ENCODE measurements around the gene BNC2. TPM values are rescaled to one million over a fixed set of nuclear protein-coding genes. Genes with fewer than 3 reads are reported as not detected.
A peak's percentile ranks its signal among the peaks of the same experiment; 100 is the strongest.

BNC2 gene
- total and polyA plus RNA-seq, 4 donors: 0.96 to 23.2 (median 9.7) TPM

- H3K36me3 ChIP-seq (ENCODE audit: control insufficient read depth in 4 of 4, insufficient read depth in 4 of 4, low read length in 4 of 4): no peaks in the 10 kb centered on the region
- ATAC-seq (ENCODE audit: insufficient read depth, low FRiP score) (no peak), DNase-seq (no peak)
- peaks cover 0 to 9% (median 0%) of the 10 kb centered on the region in 5 donors for H3K4me1 ChIP-seq (ENCODE audit: control insufficient read depth in 5 of 5, insufficient read depth in 5 of 5, low read length in 5 of 5)
- no peak for TF ChIP-seq CTCF (IDR thresholded peaks at IDR 0.05; ENCODE audit: control extremely low read depth, extremely low read depth)
- no peak overlapping the region for H3K27ac ChIP-seq (ENCODE audit: low read depth in 1 of 2, low read length in 1 of 2)
- H3K27me3 ChIP-seq (ENCODE audit: control insufficient read depth in 3 of 3, insufficient read depth in 3 of 3, low read length in 2 of 3): peaks cover 0 to 3% (median 0%) of the 10 kb centered on the region in 3 donors
- H3K9ac ChIP-seq (ENCODE audit: insufficient read depth in 1 of 2, low read length in 2 of 2): no peak overlapping the region
- no peaks in the 10 kb centered on the region for H3K9me3 ChIP-seq (ENCODE audit: control insufficient read depth in 4 of 4, insufficient read depth in 3 of 4, low read length in 3 of 4)
- no peak overlapping the region for H3K4me3 ChIP-seq
Observed at GRCh38 chr9:16735001-16735400, 135.5 kb downstream of the BNC2 start.

- ATAC-seq (ENCODE audit: insufficient read depth, low FRiP score) (no peak), DNase-seq (no peak)
- Histone ChIP-seq H3K27me3 (ENCODE audit: control insufficient read depth in 3 of 3, insufficient read depth in 3 of 3, low read length in 2 of 3) (peaks cover 0 to 3% (median 0%) of the 10 kb centered on the region in 3 donors), H3K27ac (ENCODE audit: low read depth in 1 of 2, low read length in 1 of 2) (no peak overlapping the region), H3K4me3 (no peak overlapping the region), H3K36me3 (ENCODE audit: control insufficient read depth in 4 of 4, insufficient read depth in 4 of 4, low read length in 4 of 4) (no peaks in the 10 kb centered on the region), H3K4me1 (ENCODE audit: control insufficient read depth in 5 of 5, insufficient read depth in 5 of 5, low read length in 5 of 5) (peaks cover 0 to 29% (median 0%) of the 10 kb centered on the region in 5 donors), H3K9me3 (ENCODE audit: control insufficient read depth in 4 of 4, insufficient read depth in 3 of 4, low read length in 3 of 4) (no peaks in the 10 kb centered on the region), H3K9ac (ENCODE audit: insufficient read depth in 1 of 2, low read length in 2 of 2) (no peak overlapping the region)
- 77 to 81% methylated on average over 5 of the region's 5 CpGs for WGBS, 2 donors
- no peak for TF ChIP-seq CTCF (IDR thresholded peaks at IDR 0.05; ENCODE audit: control extremely low read depth, extremely low read depth)
Observed at GRCh38 chr9:16732546-16732945, 137.9 kb downstream of the BNC2 start.

GRCh38 chr9:16730162-16730561, 140.3 kb downstream of the BNC2 start:
- no peak for ATAC-seq (ENCODE audit: insufficient read depth, low FRiP score)
- peaks cover 0 to 11% (median 0%) of the 10 kb centered on the region in 3 donors for H3K27me3 ChIP-seq (ENCODE audit: control insufficient read depth in 3 of 3, insufficient read depth in 3 of 3, low read length in 2 of 3)
- no peaks in the 10 kb centered on the region for H3K9me3 ChIP-seq (ENCODE audit: control insufficient read depth in 4 of 4, insufficient read depth in 3 of 4, low read length in 3 of 4)
- H3K4me1 ChIP-seq (ENCODE audit: control insufficient read depth in 5 of 5, insufficient read depth in 5 of 5, low read length in 5 of 5): peaks cover 0 to 40% (median 5%) of the 10 kb centered on the region in 5 donors
- H3K4me3 ChIP-seq: no peak overlapping the region
- H3K27ac ChIP-seq (ENCODE audit: low read depth in 1 of 2, low read length in 1 of 2): no peak overlapping the region
- H3K36me3 ChIP-seq (ENCODE audit: control insufficient read depth in 4 of 4, insufficient read depth in 4 of 4, low read length in 4 of 4): no peaks in the 10 kb centered on the region
- no peak for DNase-seq
- WGBS, 2 donors: 61 to 76% methylated on average over 5 of the region's 5 CpGs
- no peak overlapping the region for H3K9ac ChIP-seq (ENCODE audit: insufficient read depth in 1 of 2, low read length in 2 of 2)
- TF ChIP-seq CTCF (IDR thresholded peaks at IDR 0.05; ENCODE audit: control extremely low read depth, extremely low read depth): no peak

- Histone ChIP-seq H3K9ac (ENCODE audit: insufficient read depth in 1 of 2, low read length in 2 of 2) (no peak overlapping the region), H3K36me3 (ENCODE audit: control insufficient read depth in 4 of 4, insufficient read depth in 4 of 4, low read length in 4 of 4) (no peaks in the 10 kb centered on the region), H3K27me3 (ENCODE audit: control insufficient read depth in 3 of 3, insufficient read depth in 3 of 3, low read length in 2 of 3) (peaks cover 0 to 11% (median 0%) of the 10 kb centered on the region in 3 donors), H3K27ac (ENCODE audit: low read depth in 1 of 2, low read length in 1 of 2) (no peak overlapping the region), H3K4me3 (no peak overlapping the region), H3K4me1 (ENCODE audit: control insufficient read depth in 5 of 5, insufficient read depth in 5 of 5, low read length in 5 of 5) (peaks cover 0 to 42% (median 5%) of the 10 kb centered on the region in 5 donors), H3K9me3 (ENCODE audit: control insufficient read depth in 4 of 4, insufficient read depth in 3 of 4, low read length in 3 of 4) (no peaks in the 10 kb centered on the region)
- TF ChIP-seq CTCF (IDR thresholded peaks at IDR 0.05; ENCODE audit: control extremely low read depth, extremely low read depth): no peak
- ATAC-seq (ENCODE audit: insufficient read depth, low FRiP score) (peak; percentile 64), DNase-seq (peak in 1 of 3 donors; percentile 61)
- 63 to 75% methylated on average over 4 of the region's 4 CpGs for WGBS, 2 donors
Observed at GRCh38 chr9:16729651-16730050, 140.8 kb downstream of the BNC2 start.
